HG03571 (cell line): ENCODE data around the gene ACTL9.

ENCODE experiments used
- ATAC-seq: cut with Tn5 transposase; IDR thresholded peaks from one replicate; pipeline ENCODE4 v1.9.1; 2021; ENCODE audit not compliant: unreplicated experiment

Gene ACTL9

DNA sequence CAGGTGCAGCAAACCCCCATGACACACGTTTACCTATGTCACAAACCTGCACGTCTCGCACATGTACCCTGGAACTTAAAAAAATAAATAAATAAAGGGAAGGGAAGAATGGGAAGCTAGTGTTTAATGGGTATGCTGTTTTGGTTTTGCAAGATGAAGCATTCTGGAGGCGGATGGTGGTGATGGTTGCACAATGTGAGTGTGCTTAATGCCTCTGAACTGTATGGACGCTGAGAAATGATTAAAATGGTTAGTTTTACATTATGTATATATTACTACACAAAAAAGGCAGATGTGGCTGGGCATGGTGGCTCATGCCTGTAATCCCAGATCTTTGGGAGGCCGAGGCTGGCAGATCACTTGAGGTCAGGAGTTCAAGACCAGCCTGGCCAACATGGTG lies 50.4 kb downstream of the ACTL9 start:
- ATAC-seq: no peak
